ENCODE results near the gene RBMS3.

Gene RBMS3

GRCh38 chr3:29370476-29371420 lies 89.9 kb downstream of the RBMS3 start:
- H3K27me3 ChIP-seq (ENCODE audit: control insufficient read depth, insufficient read depth, low read length) = no peaks in the 10 kb centered on the region
- peaks cover 3% of the 10 kb centered on the region for H3K4me1 ChIP-seq (ENCODE audit: control insufficient read depth, insufficient read depth, low read length)
- H3K9ac ChIP-seq (ENCODE audit: low read depth, low read length) = no peak overlapping the region
- no peaks in the 10 kb centered on the region for H3K9me3 ChIP-seq (ENCODE audit: control insufficient read depth, insufficient read depth, low read length)
- no peak overlapping the region for H3K4me3 ChIP-seq (ENCODE audit: low read depth, low read length)
- H3K36me3 ChIP-seq (ENCODE audit: control insufficient read depth, insufficient read depth, low read length) = no peaks in the 10 kb centered on the region

- peaks cover 3% of the 10 kb centered on the region for H3K4me1 ChIP-seq (ENCODE audit: control insufficient read depth, insufficient read depth, low read length)
- H3K4me3 ChIP-seq (ENCODE audit: low read depth, low read length) = no peak overlapping the region
- H3K9me3 ChIP-seq (ENCODE audit: control insufficient read depth, insufficient read depth, low read length) = no peaks in the 10 kb centered on the region
- no peaks in the 10 kb centered on the region for H3K27me3 ChIP-seq (ENCODE audit: control insufficient read depth, insufficient read depth, low read length)
- no peaks in the 10 kb centered on the region for H3K36me3 ChIP-seq (ENCODE audit: control insufficient read depth, insufficient read depth, low read length)
- H3K9ac ChIP-seq (ENCODE audit: low read depth, low read length) = no peak overlapping the region
These were observed 92.3 kb downstream of the RBMS3 start for GRCh38 chr3:29373131-29373680.

- H3K4me1 ChIP-seq (ENCODE audit: control insufficient read depth, insufficient read depth, low read length) = peaks cover 3% of the 10 kb centered on the region
- no peaks in the 10 kb centered on the region for H3K27me3 ChIP-seq (ENCODE audit: control insufficient read depth, insufficient read depth, low read length)
- H3K4me3 ChIP-seq (ENCODE audit: low read depth, low read length) = no peak overlapping the region
- no peaks in the 10 kb centered on the region for H3K36me3 ChIP-seq (ENCODE audit: control insufficient read depth, insufficient read depth, low read length)
- H3K9me3 ChIP-seq (ENCODE audit: control insufficient read depth, insufficient read depth, low read length) = no peaks in the 10 kb centered on the region
- H3K9ac ChIP-seq (ENCODE audit: low read depth, low read length) = no peak overlapping the region
These were observed 93.4 kb downstream of the RBMS3 start for GRCh38 chr3:29374226-29374625.

- Histone ChIP-seq H3K4me3 (ENCODE audit: low read depth, low read length) (no peak overlapping the region), H3K9me3 (ENCODE audit: control insufficient read depth, insufficient read depth, low read length) (no peaks in the 10 kb centered on the region), H3K36me3 (ENCODE audit: control insufficient read depth, insufficient read depth, low read length) (no peaks in the 10 kb centered on the region), H3K9ac (ENCODE audit: low read depth, low read length) (no peak overlapping the region), H3K4me1 (ENCODE audit: control insufficient read depth, insufficient read depth, low read length) (no peaks in the 10 kb centered on the region), H3K27me3 (ENCODE audit: control insufficient read depth, insufficient read depth, low read length) (no peaks in the 10 kb centered on the region)
These were observed 98.2 kb downstream of the RBMS3 start for GRCh38 chr3:29379097-29379496.

- no peaks in the 10 kb centered on the region for H3K9me3 ChIP-seq (ENCODE audit: control insufficient read depth, insufficient read depth, low read length)
- no peaks in the 10 kb centered on the region for H3K4me1 ChIP-seq (ENCODE audit: control insufficient read depth, insufficient read depth, low read length)
- H3K4me3 ChIP-seq (ENCODE audit: low read depth, low read length) = no peak overlapping the region
- H3K9ac ChIP-seq (ENCODE audit: low read depth, low read length) = no peak overlapping the region
- no peaks in the 10 kb centered on the region for H3K27me3 ChIP-seq (ENCODE audit: control insufficient read depth, insufficient read depth, low read length)
- no peaks in the 10 kb centered on the region for H3K36me3 ChIP-seq (ENCODE audit: control insufficient read depth, insufficient read depth, low read length)
These were observed 100.7 kb downstream of the RBMS3 start for GRCh38 chr3:29381595-29381994.

- Histone ChIP-seq H3K9ac (ENCODE audit: low read depth, low read length) (no peak overlapping the region), H3K36me3 (ENCODE audit: control insufficient read depth, insufficient read depth, low read length) (no peaks in the 10 kb centered on the region), H3K4me1 (ENCODE audit: control insufficient read depth, insufficient read depth, low read length) (no peaks in the 10 kb centered on the region), H3K4me3 (ENCODE audit: low read depth, low read length) (no peak overlapping the region), H3K27me3 (ENCODE audit: control insufficient read depth, insufficient read depth, low read length) (no peaks in the 10 kb centered on the region), H3K9me3 (ENCODE audit: control insufficient read depth, insufficient read depth, low read length) (no peaks in the 10 kb centered on the region)
These were observed 101.5 kb downstream of the RBMS3 start for GRCh38 chr3:29382409-29382808.

- Histone ChIP-seq H3K4me1 (ENCODE audit: control insufficient read depth, insufficient read depth, low read length) (no peaks in the 10 kb centered on the region), H3K36me3 (ENCODE audit: control insufficient read depth, insufficient read depth, low read length) (no peaks in the 10 kb centered on the region), H3K4me3 (ENCODE audit: low read depth, low read length) (no peak overlapping the region), H3K27me3 (ENCODE audit: control insufficient read depth, insufficient read depth, low read length) (no peaks in the 10 kb centered on the region), H3K9me3 (ENCODE audit: control insufficient read depth, insufficient read depth, low read length) (no peaks in the 10 kb centered on the region), H3K9ac (ENCODE audit: low read depth, low read length) (no peak overlapping the region)
These were observed 102.0 kb downstream of the RBMS3 start for GRCh38 chr3:29382845-29383244.

GRCh38 chr3:29384640-29385039 lies 103.8 kb downstream of the RBMS3 start:
- no peaks in the 10 kb centered on the region for H3K4me1 ChIP-seq (ENCODE audit: control insufficient read depth, insufficient read depth, low read length)
- no peaks in the 10 kb centered on the region for H3K27me3 ChIP-seq (ENCODE audit: control insufficient read depth, insufficient read depth, low read length)
- no peaks in the 10 kb centered on the region for H3K36me3 ChIP-seq (ENCODE audit: control insufficient read depth, insufficient read depth, low read length)
- no peaks in the 10 kb centered on the region for H3K9me3 ChIP-seq (ENCODE audit: control insufficient read depth, insufficient read depth, low read length)
- no peak overlapping the region for H3K9ac ChIP-seq (ENCODE audit: low read depth, low read length)
- H3K4me3 ChIP-seq (ENCODE audit: low read depth, low read length) = no peak overlapping the region

- H3K9ac ChIP-seq (ENCODE audit: low read depth, low read length) = no peak overlapping the region
- no peaks in the 10 kb centered on the region for H3K27me3 ChIP-seq (ENCODE audit: control insufficient read depth, insufficient read depth, low read length)
- H3K9me3 ChIP-seq (ENCODE audit: control insufficient read depth, insufficient read depth, low read length) = no peaks in the 10 kb centered on the region
- H3K4me1 ChIP-seq (ENCODE audit: control insufficient read depth, insufficient read depth, low read length) = no peaks in the 10 kb centered on the region
- H3K36me3 ChIP-seq (ENCODE audit: control insufficient read depth, insufficient read depth, low read length) = no peaks in the 10 kb centered on the region
- H3K4me3 ChIP-seq (ENCODE audit: low read depth, low read length) = no peak overlapping the region
These were observed 104.4 kb downstream of the RBMS3 start for GRCh38 chr3:29385046-29385830.

GRCh38 chr3:29389362-29389761 lies 108.5 kb downstream of the RBMS3 start:
- Histone ChIP-seq H3K4me3 (ENCODE audit: low read depth, low read length) (no peak overlapping the region), H3K9me3 (ENCODE audit: control insufficient read depth, insufficient read depth, low read length) (no peaks in the 10 kb centered on the region), H3K27me3 (ENCODE audit: control insufficient read depth, insufficient read depth, low read length) (no peaks in the 10 kb centered on the region), H3K9ac (ENCODE audit: low read depth, low read length) (no peak overlapping the region), H3K36me3 (ENCODE audit: control insufficient read depth, insufficient read depth, low read length) (no peaks in the 10 kb centered on the region), H3K4me1 (ENCODE audit: control insufficient read depth, insufficient read depth, low read length) (no peaks in the 10 kb centered on the region)

- no peak overlapping the region for H3K4me3 ChIP-seq (ENCODE audit: low read depth, low read length)
- no peaks in the 10 kb centered on the region for H3K4me1 ChIP-seq (ENCODE audit: control insufficient read depth, insufficient read depth, low read length)
- H3K9ac ChIP-seq (ENCODE audit: low read depth, low read length) = no peak overlapping the region
- no peaks in the 10 kb centered on the region for H3K36me3 ChIP-seq (ENCODE audit: control insufficient read depth, insufficient read depth, low read length)
- no peaks in the 10 kb centered on the region for H3K27me3 ChIP-seq (ENCODE audit: control insufficient read depth, insufficient read depth, low read length)
- no peaks in the 10 kb centered on the region for H3K9me3 ChIP-seq (ENCODE audit: control insufficient read depth, insufficient read depth, low read length)
These were observed 111.9 kb downstream of the RBMS3 start for GRCh38 chr3:29392625-29393388.

All from iPS-15b (cell line).